SK-N-MC (cell line): ENCODE measurements around the gene SCN3B.

Experiments
- DNase-seq: peaks from one replicate; pipeline ENCODE4 v3.0.0-alpha.2; 2011; ENCODE audit warnings: low read depth, low spot score
- H3K27ac ChIP-seq: fragments of 200-600 bp; sonication (generic); 2 replicates; pipeline ENCODE4 v1.5.1; 2016; ENCODE audit warnings: mixed run types
- H3K36me3 ChIP-seq: fragments of 200-600 bp; sonication (generic); 2 replicates; pipeline ENCODE4 v1.6.1; 2017; ENCODE audit warnings: antibody characterized with exemption, low read length, mixed read lengths; ENCODE audit not compliant: insufficient read depth
- H3K4me3 ChIP-seq: fragments of 200-600 bp; sonication (generic); 2 replicates; pipeline ENCODE4 v1.5.1; 2016
- H3K9ac ChIP-seq: fragments of 200-600 bp; sonication (generic); 2 replicates; pipeline ENCODE4 v1.8.0; 2017; ENCODE audit warnings: mixed run types, mixed read lengths; ENCODE audit not compliant: insufficient read length
- H3K9me3 ChIP-seq: fragments of 200-600 bp; sonication (generic); 2 replicates; pipeline ENCODE4 v1.6.1; 2017; ENCODE audit warnings: low read depth, mild to moderate bottlenecking, antibody characterized with exemption, low read length, moderate library complexity, mixed read lengths
- EZH2 ChIP-seq: fragments of 200-600 bp; sonication (generic); IDR thresholded peaks from one replicate; pipeline ENCODE4 v1.6.1; 2017; ENCODE audit warnings: antibody characterized with exemption
- FOXP2 ChIP-seq: optimal IDR thresholded peaks from 2 replicates; pipeline ENCODE3; 2011; ENCODE audit warnings: mild to moderate bottlenecking, moderate library complexity; ENCODE audit not compliant: insufficient read depth; ENCODE audit errors: extremely low read length, control extremely low read depth
- POLR2AphosphoS5 ChIP-seq: IDR thresholded peaks from 2 replicates; pipeline ENCODE4 v1.6.1; 2012; ENCODE audit warnings: mild to moderate bottlenecking, low read depth, low read length, borderline replicate concordance

Gene SCN3B

DNA sequence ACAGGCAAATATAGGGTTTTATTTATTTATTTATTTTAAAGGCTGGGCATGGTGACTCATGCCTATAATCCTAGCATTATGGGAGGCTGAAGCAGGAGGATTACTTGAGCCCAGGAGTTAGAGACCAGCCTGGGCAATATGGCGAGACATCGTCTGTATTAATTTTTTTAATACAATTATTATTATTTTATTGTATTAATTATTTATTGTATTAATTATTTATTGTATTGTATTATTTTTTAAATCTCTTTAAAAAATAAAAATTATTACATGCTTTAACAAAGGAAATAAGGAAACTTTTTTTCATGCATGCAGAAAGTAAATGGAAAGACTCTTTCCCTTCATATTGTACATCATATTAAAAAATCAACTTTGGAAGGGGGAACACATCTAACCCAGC is 3.5 kb downstream of the SCN3B start:
- no peak overlapping the region for H3K27ac ChIP-seq
- no peak for DNase-seq
- H3K36me3 ChIP-seq = no peaks in the 10 kb centered on the region
- no peaks in the 10 kb centered on the region for H3K9me3 ChIP-seq
- no peak for TF ChIP-seq FOXP2
- no peak for TF ChIP-seq POLR2AphosphoS5
- TF ChIP-seq EZH2 = no peak
- no peak overlapping the region for H3K9ac ChIP-seq
- H3K4me3 ChIP-seq = no peak overlapping the region

DNA sequence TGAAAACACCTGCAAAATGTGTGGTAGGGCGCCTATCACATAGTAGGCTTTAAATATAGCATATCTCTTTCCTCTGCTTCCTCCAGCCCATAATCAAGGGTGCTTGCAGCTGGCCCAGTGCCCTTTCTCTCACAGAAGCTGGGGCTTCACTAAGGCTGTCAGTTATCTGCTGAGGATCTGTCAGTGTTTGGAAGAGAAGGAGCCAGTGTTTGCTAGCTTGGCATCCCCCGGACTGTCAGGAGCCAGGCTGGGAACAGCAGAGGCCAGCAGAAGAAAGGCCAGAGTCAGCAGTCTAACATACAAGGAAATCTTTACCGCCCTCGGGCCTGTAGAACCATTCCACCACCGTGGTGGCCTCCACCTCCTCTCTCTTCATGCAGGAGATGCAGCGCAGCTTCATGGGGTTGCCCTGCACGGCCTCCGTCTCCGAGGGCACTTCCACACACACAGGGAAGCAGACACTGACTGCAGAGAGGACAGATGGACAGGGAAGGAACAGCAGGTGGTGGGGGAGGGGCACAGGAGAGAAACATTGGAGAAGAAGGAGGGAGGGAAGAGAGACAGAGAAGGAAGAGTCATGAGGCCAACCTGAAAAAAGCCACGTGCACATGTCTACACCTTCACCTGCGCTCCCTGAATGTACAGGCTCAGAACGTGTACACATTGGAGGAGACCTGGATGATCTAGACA is 9.0 kb downstream of the SCN3B start:
- Histone ChIP-seq H3K9me3 (no peaks in the 10 kb centered on the region), H3K36me3 (no peaks in the 10 kb centered on the region), H3K4me3 (no peak overlapping the region), H3K9ac (no peak overlapping the region), H3K27ac (no peak overlapping the region)
- DNase-seq = no peak
- TF ChIP-seq FOXP2 (no peak), EZH2 (no peak), POLR2AphosphoS5 (no peak)

DNA sequence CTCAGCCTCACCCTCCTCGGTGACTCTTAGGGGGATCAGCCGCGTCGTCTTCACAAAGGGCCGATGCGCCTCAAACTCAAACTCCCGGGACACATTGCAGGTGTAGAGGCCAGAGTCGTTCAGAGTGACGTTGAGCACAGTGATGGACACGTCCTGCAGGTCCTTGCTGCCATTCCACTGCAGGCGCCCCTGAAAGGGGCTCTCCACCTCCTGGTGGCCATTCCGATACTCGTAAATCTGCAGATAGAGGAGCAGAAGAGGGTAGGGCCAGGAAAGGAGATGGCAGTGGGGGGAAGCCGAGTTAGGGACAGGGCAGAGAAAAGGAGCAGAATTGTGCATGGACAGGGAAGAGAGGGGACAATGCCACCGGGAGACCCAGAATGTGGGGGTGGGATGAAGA is 12.0 kb downstream of the SCN3B start:
- no peak for DNase-seq
- Histone ChIP-seq H3K4me3 (no peak overlapping the region), H3K27ac (no peak overlapping the region), H3K9ac (no peak overlapping the region), H3K9me3 (no peaks in the 10 kb centered on the region), H3K36me3 (no peaks in the 10 kb centered on the region)
- TF ChIP-seq POLR2AphosphoS5 (no peak), EZH2 (no peak), FOXP2 (no peak)

DNA sequence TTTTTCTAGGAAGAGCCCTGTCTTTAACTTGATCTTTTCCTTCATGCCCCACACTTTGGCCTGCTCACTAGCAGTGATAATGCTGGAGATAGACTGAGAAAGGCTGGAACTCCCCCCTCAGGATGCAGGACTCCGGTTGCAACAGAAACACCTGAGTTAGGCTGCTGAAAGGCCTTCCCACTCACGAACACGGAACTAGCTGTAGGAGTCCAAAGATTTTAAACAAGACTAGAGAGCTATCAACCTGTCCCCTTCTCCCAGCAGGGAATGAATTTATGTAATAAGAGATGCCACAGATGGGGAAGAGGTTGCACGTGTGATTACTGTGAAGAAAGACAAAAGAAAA is 13.0 kb downstream of the SCN3B start:
- no peak for DNase-seq
- no peak overlapping the region for H3K9ac ChIP-seq
- H3K9me3 ChIP-seq = no peaks in the 10 kb centered on the region
- H3K27ac ChIP-seq = no peak overlapping the region
- H3K4me3 ChIP-seq = no peak overlapping the region
- no peaks in the 10 kb centered on the region for H3K36me3 ChIP-seq
- TF ChIP-seq FOXP2 (no peak), POLR2AphosphoS5 (no peak), EZH2 (no peak)

DNA sequence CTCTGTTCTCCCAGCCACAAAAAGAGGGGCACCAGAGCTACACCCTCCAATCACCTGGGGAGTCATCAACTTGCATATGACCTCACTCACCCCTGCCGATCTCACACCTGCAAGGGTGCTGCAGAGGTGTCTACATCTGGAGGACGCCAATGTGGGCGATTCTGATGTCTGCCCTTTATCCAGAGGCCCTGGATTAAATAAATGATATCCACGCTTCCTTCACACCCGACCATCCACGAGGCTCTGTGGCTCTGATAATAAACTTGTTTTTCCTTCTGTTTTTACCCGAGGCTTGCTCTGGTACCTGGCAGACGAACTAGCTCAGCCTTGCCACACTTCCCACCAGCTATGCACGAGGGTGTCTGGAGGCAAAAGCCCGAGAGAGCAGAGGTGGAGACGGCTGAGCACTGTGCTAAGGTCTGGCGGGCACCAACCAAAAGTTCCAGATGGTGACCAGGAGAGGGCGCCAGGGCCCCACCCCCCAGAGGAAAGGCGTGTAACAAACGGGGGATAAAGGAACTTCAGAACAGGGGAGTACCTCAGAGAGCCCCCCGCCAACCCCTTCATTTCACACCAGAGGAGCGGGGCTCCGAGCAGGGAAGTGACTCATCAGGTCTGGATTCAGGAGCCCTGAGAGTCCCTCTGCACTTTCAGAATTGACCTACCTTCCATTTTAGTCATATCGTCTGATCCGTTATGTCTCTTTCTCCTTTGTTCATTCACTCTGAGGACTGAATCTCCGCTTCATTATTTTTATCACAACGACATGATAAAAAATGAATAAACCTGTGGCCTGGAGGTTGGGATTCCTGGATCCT is 13.5 kb downstream of the SCN3B start:
- DNase-seq = no peak
- H3K9me3 ChIP-seq = no peaks in the 10 kb centered on the region
- no peak for TF ChIP-seq EZH2
- TF ChIP-seq POLR2AphosphoS5 = no peak
- no peak for TF ChIP-seq FOXP2
- no peak overlapping the region for H3K27ac ChIP-seq
- no peak overlapping the region for H3K9ac ChIP-seq
- H3K4me3 ChIP-seq = no peak overlapping the region
- H3K36me3 ChIP-seq = no peaks in the 10 kb centered on the region

DNA sequence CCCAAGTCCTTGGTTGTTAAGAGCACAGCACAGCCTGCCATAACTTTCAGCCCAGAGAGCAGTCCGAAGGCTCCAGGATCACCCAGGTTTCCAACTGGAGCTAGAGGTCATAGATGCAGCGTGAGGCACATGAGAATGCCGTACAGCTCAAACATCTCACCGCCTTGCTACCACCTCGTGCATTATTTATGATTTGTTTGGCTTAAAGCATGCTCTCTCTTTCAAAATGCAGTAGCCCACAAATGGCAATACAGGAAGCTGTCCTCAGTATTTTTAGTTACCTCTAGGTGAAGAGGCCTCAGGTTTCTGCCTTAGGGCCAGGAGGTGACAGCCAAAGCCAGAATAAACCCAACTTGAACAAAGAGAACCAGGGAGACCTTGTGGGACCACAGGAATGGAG is 14.4 kb downstream of the SCN3B start:
- Histone ChIP-seq H3K27ac (no peak overlapping the region), H3K9ac (no peak overlapping the region), H3K4me3 (no peak overlapping the region), H3K9me3 (no peaks in the 10 kb centered on the region), H3K36me3 (no peaks in the 10 kb centered on the region)
- no peak for TF ChIP-seq EZH2
- DNase-seq = no peak

DNA sequence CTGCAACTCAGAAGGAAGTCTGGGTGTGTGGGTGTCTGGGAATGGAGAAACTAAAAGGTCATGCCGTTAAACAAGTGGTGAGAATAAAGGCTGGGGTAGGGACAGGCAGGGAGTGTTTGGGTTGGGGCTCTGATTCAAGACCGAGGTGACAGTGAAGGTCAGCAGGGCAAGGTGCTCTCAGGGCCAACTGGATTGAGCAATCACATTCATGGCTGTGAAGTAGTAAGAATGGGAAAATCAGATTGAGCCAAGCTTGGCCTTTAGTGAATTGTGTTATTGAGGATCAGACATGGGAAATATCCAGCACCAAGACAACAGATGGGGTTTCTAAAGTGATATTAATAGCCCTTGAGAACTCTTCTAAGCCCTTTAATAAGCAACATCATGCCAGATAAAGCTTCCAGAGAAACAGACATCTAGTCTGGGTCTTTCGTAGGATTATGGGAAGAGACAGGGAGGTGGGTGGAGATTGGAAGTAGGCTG is 24.3 kb downstream of the SCN3B start:
- Histone ChIP-seq H3K36me3 (no peaks in the 10 kb centered on the region), H3K4me3 (no peak overlapping the region), H3K27ac (no peak overlapping the region), H3K9me3 (no peaks in the 10 kb centered on the region), H3K9ac (no peak overlapping the region)
- no peak for DNase-seq
- TF ChIP-seq POLR2AphosphoS5 = no peak
- no peak for TF ChIP-seq EZH2
- TF ChIP-seq FOXP2 = no peak

DNA sequence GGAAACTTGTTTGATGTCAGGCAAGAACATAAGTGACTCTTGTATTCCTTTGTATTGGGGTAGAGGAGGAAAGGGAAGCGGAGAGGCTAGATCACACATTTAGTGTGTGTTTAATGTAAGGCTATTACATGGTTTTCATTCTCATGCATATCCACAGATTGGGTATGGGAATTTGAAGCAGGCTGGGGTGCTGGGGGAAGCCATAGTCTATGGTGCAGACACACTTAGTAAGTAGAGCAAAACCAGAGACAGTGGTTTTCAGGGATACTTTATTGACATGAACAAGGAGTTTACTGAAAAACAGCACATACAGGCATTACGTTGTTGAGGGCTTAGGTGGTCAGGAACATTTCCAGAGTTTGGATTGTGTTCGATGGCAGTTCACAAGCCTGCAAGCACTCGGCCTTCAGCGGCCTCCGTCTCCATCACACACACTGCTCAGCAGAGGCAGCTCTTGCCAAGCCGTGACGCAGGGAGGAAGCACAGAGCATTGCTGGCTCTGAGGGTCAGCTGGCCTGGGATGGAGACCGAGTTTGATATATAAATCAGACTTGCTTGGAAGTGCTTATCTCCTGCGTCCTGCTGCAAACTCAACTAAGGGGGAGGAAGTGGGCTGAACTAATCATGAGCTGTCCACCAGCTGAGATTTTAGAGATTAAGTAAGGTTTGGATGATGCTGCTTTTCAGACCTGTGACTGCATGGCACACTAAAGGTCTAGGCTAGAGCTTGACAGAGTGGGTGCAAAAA is 25.3 kb downstream of the SCN3B start:
- Histone ChIP-seq H3K9me3 (no peaks in the 10 kb centered on the region), H3K9ac (no peak overlapping the region), H3K4me3 (no peak overlapping the region), H3K36me3 (no peaks in the 10 kb centered on the region), H3K27ac (no peak overlapping the region)
- DNase-seq = no peak
- TF ChIP-seq EZH2 = no peak
- TF ChIP-seq FOXP2 = no peak
- TF ChIP-seq POLR2AphosphoS5 = no peak
